CD14-positive monocyte (primary cell): ENCODE results near the gene ARHGEF11. TPM values are rescaled to one million over a fixed set of nuclear protein-coding genes. Genes with fewer than 3 reads are reported as not detected.

Source experiments
- DNase-seq, 3 donors: peaks; one replicate each; pipeline ENCODE4 v3.0.0-alpha.2; 2011 to 2022
- H2AFZ ChIP-seq: 2 replicates; pipeline ENCODE4 v1.6.0; 2012; ENCODE audit warnings: mild to moderate bottlenecking, low read depth, low read length, inconsistent platforms; ENCODE audit not compliant: insufficient read depth, poor library complexity, severe bottlenecking
- H3K27ac ChIP-seq, 2 donors: 1 replicate in 1 of 2; 2 replicates in 1 of 2; pipeline ENCODE4 v1.5.1; 2012 to 2013; ENCODE audit warnings: low read length in 2 of 2, control low read depth in 1 of 2, inconsistent platforms in 1 of 2, low read depth in 1 of 2, mild to moderate bottlenecking in 1 of 2
- H3K27me3 ChIP-seq, 2 donors: one replicate each; pipeline versions ENCODE4 v1.6.0 to v1.6.1; 2011 to 2013; ENCODE audit warnings: low read length in 2 of 2; ENCODE audit not compliant: control insufficient read depth in 2 of 2, insufficient read depth in 2 of 2
- H3K36me3 ChIP-seq, 2 donors: replicated peaks in 1 of 2; 1 replicate in 1 of 2; 2 replicates in 1 of 2; pipeline versions ENCODE4 v1.5.1 to v1.6.1; 2012 to 2013; ENCODE audit warnings: low read length in 2 of 2, control low read depth in 1 of 2, inconsistent platforms in 1 of 2, mild to moderate bottlenecking in 1 of 2; ENCODE audit not compliant: insufficient read depth in 2 of 2, control insufficient read depth in 1 of 2
- H3K4me1 ChIP-seq, 2 donors: 1 replicate in 1 of 2; 2 replicates in 1 of 2; pipeline versions ENCODE4 v1.5.1 to v1.6.1; 2012 to 2013; ENCODE audit warnings: low read length in 2 of 2, control low read depth in 1 of 2, inconsistent platforms in 1 of 2, mild to moderate bottlenecking in 1 of 2, moderate library complexity in 1 of 2; ENCODE audit not compliant: insufficient read depth in 2 of 2, control insufficient read depth in 1 of 2
- H3K4me2 ChIP-seq: replicated peaks from 2 replicates; pipeline ENCODE3; 2012; ENCODE audit warnings: low read length, moderate library complexity, mild to moderate bottlenecking; ENCODE audit not compliant: poor library complexity, severe bottlenecking; ENCODE audit errors: extremely low read depth
- H3K4me3 ChIP-seq, 3 experiments: fragments of 200-600 bp in 1 of 3; sonication (generic) in 1 of 3; replicated peaks in 1 of 3; 1 replicate in 2 of 3; 2 replicates in 1 of 3; pipeline ENCODE4 v1.5.1; 2011 to 2013; ENCODE audit warnings: low read length in 3 of 3, mild to moderate bottlenecking in 3 of 3, control low read depth in 2 of 3, low read depth in 2 of 3, inconsistent platforms in 1 of 3, moderate library complexity in 1 of 3
- H3K79me2 ChIP-seq: 2 replicates; pipeline ENCODE4 v1.6.0; 2012; ENCODE audit warnings: mild to moderate bottlenecking, control low read depth, inconsistent platforms, low read length, moderate library complexity; ENCODE audit not compliant: insufficient read depth
- H3K9ac ChIP-seq: 2 replicates; pipeline ENCODE4 v1.6.0; 2017; ENCODE audit warnings: low read length, mild to moderate bottlenecking; ENCODE audit not compliant: insufficient read depth, poor library complexity, severe bottlenecking
- H3K9me3 ChIP-seq, 2 donors: replicated peaks in 1 of 2; 1 replicate in 1 of 2; 2 replicates in 1 of 2; pipeline versions ENCODE4 v1.5.1 to v1.6.1; 2012 to 2013; ENCODE audit warnings: low read length in 2 of 2, control low read depth in 1 of 2; ENCODE audit not compliant: control insufficient read depth in 1 of 2, insufficient read depth in 1 of 2
- H4K20me1 ChIP-seq: 2 replicates; pipeline ENCODE4 v1.6.0; 2012; ENCODE audit warnings: mild to moderate bottlenecking, low read length, control low read depth, moderate library complexity; ENCODE audit not compliant: insufficient read depth
- H3K27ac Mint-ChIP-seq, 7 donors: one replicate each; pipeline ENCODE4 v1.8.0; 2020; ENCODE audit warnings: mild to moderate bottlenecking in 7 of 7, mixed read lengths in 7 of 7, moderate library complexity in 6 of 7, inconsistent platforms in 2 of 7
- H3K27me3 Mint-ChIP-seq, 3 donors: one replicate each; pipeline ENCODE4 v1.8.0; 2021 to 2022; ENCODE audit warnings: low read depth in 3 of 3, mild to moderate bottlenecking in 3 of 3, mixed read lengths in 3 of 3, moderate library complexity in 3 of 3, inconsistent platforms in 1 of 3
- H3K36me3 Mint-ChIP-seq, 2 donors: one replicate each; pipeline ENCODE4 v1.8.0; 2020; ENCODE audit warnings: mixed read lengths in 2 of 2, inconsistent platforms in 1 of 2, mild to moderate bottlenecking in 1 of 2
- H3K4me1 Mint-ChIP-seq: one replicate; pipeline ENCODE4 v1.8.0; 2020; ENCODE audit warnings: mild to moderate bottlenecking, mixed read lengths
- H3K4me3 Mint-ChIP-seq, 2 donors: one replicate each; pipeline ENCODE4 v1.8.0; 2020; ENCODE audit warnings: mild to moderate bottlenecking in 2 of 2, mixed read lengths in 2 of 2, moderate library complexity in 1 of 2
- H3K9me3 Mint-ChIP-seq, 7 donors: one replicate each; pipeline ENCODE4 v1.8.0; 2020 to 2022; ENCODE audit warnings: mixed read lengths in 7 of 7, mild to moderate bottlenecking in 6 of 7, moderate library complexity in 6 of 7, inconsistent platforms in 2 of 7
- CTCF ChIP-seq: fragments of 200-600 bp; IDR thresholded peaks from one replicate; pipeline ENCODE4 v1.8.0; 2022; ENCODE audit warnings: antibody characterized with exemption, mild to moderate bottlenecking
- WGBS: methylation state at CpG from one replicate; pipeline ENCODE4 v1.1.5; 2013; ENCODE audit warnings: missing lambda C conversion rate; ENCODE audit not compliant: insufficient coverage; 5-methylcytosine and 5-hydroxymethylcytosine counted together
- intact Hi-C, 2 donors: fragments of 100-400 bp; cut with micrococcal nuclease; formaldehyde crosslinking; loops; one replicate each; pipeline versions ENCODE4 v1.15.0 to v1.15.1; 2023
- polyA plus RNA-seq, 3 donors: library from polyadenylated mRNA; depleted of rRNA in 1 of 3; unstranded in 2 of 3; stranded (reverse) in 1 of 3; fragments of 300-500 nt in 2 of 3; fragments of >200 nt in 1 of 3; fragmentation: Illumina TruSeq in 2 of 3; gene quantifications; 1 replicate in 2 of 3; 2 replicates in 1 of 3; pipeline ENCODE4 v1.2.3, GENCODE V29; 2012 to 2021

Gene ARHGEF11
- polyA plus RNA-seq, 3 donors, result 17.0 to 78.5 (median 17.7) TPM

- Histone ChIP-seq H3K27me3 (no peaks in the 10 kb centered on the region), H3K9me3 (no peaks in the 10 kb centered on the region), H3K4me2 (no peak overlapping the region), H3K4me3 (no peak overlapping the region), H3K27ac (no peak overlapping the region), H4K20me1 (peaks cover 93% of the 10 kb centered on the region), H3K9ac (no peak overlapping the region), H3K36me3 (peaks cover 6 to 14% of the 10 kb centered on the region in 2 donors), H2AFZ (no peak overlapping the region), H3K79me2 (peaks cover 67% of the 10 kb centered on the region), H3K4me1 (no peaks in the 10 kb centered on the region)
- Mint-ChIP-seq H3K9me3 (no peaks in the 10 kb centered on the region), H3K27me3 (peaks cover 0 to 2% (median 0%) of the 10 kb centered on the region in 3 donors), H3K27ac (no peak overlapping the region), H3K4me1 (peaks cover 15% of the 10 kb centered on the region), H3K36me3 (peaks cover 31 to 39% of the 10 kb centered on the region in 2 donors), H3K4me3 (no peak overlapping the region)
- intact Hi-C loops, result no loop called here
- 100% methylated on average over 3 of the region's 3 CpGs for WGBS
- TF ChIP-seq CTCF, result no peak
- no peak for DNase-seq
Observed at GRCh38 chr1:157033357-157033876, 12.1 kb downstream of the ARHGEF11 start.

DNA sequence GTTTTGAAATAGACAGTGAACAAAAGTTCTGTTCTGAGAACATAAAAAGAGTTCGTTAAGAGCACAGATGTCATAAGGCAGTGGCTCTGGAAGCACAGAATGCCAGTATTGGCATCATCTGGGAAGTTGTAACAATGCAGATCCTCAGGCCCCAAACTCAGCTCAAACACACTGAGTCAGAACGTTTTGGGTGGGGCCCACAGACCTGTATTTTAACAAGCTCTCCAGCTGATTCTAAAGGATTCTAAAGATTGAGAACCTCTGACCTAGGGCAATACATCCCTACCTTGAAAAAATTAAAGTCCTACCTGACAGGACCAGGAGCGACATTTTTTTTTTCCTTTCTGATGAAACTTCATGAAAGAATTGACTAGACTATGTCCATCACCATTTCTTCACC, 13.2 kb downstream of the ARHGEF11 start:
- WGBS, result 100% methylated on average over 1 of the region's 3 CpGs
- no peaks in the 10 kb centered on the region for H3K4me1 ChIP-seq
- no peak overlapping the region for H3K4me3 Mint-ChIP-seq
- peaks cover 27 to 36% of the 10 kb centered on the region in 2 donors for H3K36me3 Mint-ChIP-seq
- peaks cover 0 to 1% (median 0%) of the 10 kb centered on the region in 3 donors for H3K27me3 Mint-ChIP-seq
- no peak overlapping the region for H2AFZ ChIP-seq
- H3K9ac ChIP-seq, result no peak overlapping the region
- no peaks in the 10 kb centered on the region for H3K9me3 Mint-ChIP-seq
- H3K27ac ChIP-seq, result no peak overlapping the region
- peaks cover 6 to 14% of the 10 kb centered on the region in 2 donors for H3K36me3 ChIP-seq
- H3K27me3 ChIP-seq, result no peaks in the 10 kb centered on the region
- no peak overlapping the region for H3K27ac Mint-ChIP-seq
- H3K4me2 ChIP-seq, result no peak overlapping the region
- no peak for TF ChIP-seq CTCF
- peaks cover 67% of the 10 kb centered on the region for H3K79me2 ChIP-seq
- no peak overlapping the region for H3K4me3 ChIP-seq
- H3K9me3 ChIP-seq, result no peaks in the 10 kb centered on the region
- H3K4me1 Mint-ChIP-seq, result peaks cover 13% of the 10 kb centered on the region
- intact Hi-C loops, result no loop called here
- peaks cover 93% of the 10 kb centered on the region for H4K20me1 ChIP-seq
- no peak for DNase-seq
